ENCODE measurements around the gene UGDH.
"Not testable (repeated sequence)": the region's sequence is repeated elsewhere in the genome, so short reads cannot be mapped to it uniquely, and the experiment has no call there.

UGDH gene

DNA sequence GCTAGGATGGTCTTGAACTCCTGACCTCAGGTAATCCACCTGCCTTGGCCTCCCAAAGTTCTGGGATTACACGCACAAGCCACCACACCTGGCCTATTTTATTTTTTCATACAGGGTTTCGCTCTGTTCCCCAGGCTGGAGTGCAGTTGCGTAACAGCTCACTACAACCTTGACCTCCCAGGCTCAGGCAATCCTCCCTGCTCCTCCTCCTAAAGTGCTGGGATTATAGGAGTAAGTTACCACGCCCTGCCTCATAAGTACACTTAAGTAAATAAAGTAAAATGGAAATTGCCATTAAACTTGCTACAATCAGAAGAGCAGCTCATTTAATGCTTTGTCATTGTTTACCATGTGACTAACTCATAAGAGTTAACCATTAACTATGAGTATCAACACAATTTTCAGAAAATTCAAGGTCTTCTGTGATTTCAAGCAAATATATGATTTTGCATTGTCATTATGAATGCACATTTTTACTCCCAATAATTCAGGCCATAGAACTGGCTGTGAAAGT, 12.3 kb downstream of the UGDH start:
- POLR2A ChIA-PET (ENCODE audit: low non-redundant PET), result no interaction called here
- DNase-seq (ENCODE audit: low spot score), result peak; percentile 31
- CTCF ChIA-PET, result no interaction called here
- no peak for TF ChIP-seq CTCF (conservative IDR thresholded peaks at IDR 0.05; ENCODE audit: low read depth)
- peak overlapping the region; percentile 78 for H3K27ac ChIP-seq

DNA sequence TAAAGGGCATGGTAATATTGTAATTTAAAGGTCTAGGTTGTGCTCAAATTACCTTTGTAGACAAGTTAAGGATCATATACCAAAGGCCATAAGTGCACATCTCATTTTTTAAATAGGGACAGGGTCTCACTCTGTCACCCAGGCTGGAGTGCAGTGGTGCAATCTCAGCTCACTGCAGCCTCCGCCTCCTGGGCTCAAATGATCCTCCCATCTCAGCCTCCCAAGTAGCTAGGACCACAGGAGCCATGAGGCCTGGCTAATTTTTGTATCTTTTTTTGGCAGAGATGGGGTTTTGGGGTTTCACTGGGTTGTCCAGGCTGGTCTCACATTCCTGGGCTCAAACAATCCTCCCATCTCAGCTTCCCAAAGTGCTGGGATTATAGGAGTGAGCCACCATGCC, 13.0 kb downstream of the UGDH start:
- DNase-seq (ENCODE audit: low spot score); CTCF ChIA-PET: not testable (repeated sequence)
- POLR2A ChIA-PET (ENCODE audit: low non-redundant PET), result interaction anchor here (0.6 kb wide), 1 partner anchor 143 kb away, joined by 3 read pairs; no protein-coding TSS in a partner anchor
- peak overlapping the region; percentile 78 for H3K27ac ChIP-seq

- CTCF ChIA-PET, result interaction anchor here (0.5 to 0.7 kb wide), 2 partner anchors 13 to 42 kb away, joined by 3 to 4 read pairs; no protein-coding TSS in a partner anchor
- POLR2A ChIA-PET (ENCODE audit: low non-redundant PET), result no interaction called here
- TF ChIP-seq CTCF (conservative IDR thresholded peaks at IDR 0.05; ENCODE audit: low read depth), result no peak
- H3K27ac ChIP-seq, result no peak overlapping the region
- no peak for DNase-seq (ENCODE audit: low spot score)
Measured at GRCh38 chr4:39510348-39510929, 16.8 kb downstream of the UGDH start.

- CTCF ChIA-PET, result interaction anchor here (0.6 kb wide), 1 partner anchor 20 kb away, joined by 3 read pairs; no protein-coding TSS in a partner anchor
- DNase-seq (ENCODE audit: low spot score), result no peak
- no peak overlapping the region for H3K27ac ChIP-seq
- no peak for TF ChIP-seq CTCF (conservative IDR thresholded peaks at IDR 0.05; ENCODE audit: low read depth)
- POLR2A ChIA-PET (ENCODE audit: low non-redundant PET), result no interaction called here
Measured at GRCh38 chr4:39505581-39505980, 21.7 kb downstream of the UGDH start.

GRCh38 chr4:39504538-39504937, 22.7 kb downstream of the UGDH start:
- H3K27ac ChIP-seq, result no peak overlapping the region
- TF ChIP-seq CTCF (conservative IDR thresholded peaks at IDR 0.05; ENCODE audit: low read depth), result no peak
- no peak for DNase-seq (ENCODE audit: low spot score)
- CTCF ChIA-PET, result no interaction called here
- POLR2A ChIA-PET (ENCODE audit: low non-redundant PET), result no interaction called here

DNA sequence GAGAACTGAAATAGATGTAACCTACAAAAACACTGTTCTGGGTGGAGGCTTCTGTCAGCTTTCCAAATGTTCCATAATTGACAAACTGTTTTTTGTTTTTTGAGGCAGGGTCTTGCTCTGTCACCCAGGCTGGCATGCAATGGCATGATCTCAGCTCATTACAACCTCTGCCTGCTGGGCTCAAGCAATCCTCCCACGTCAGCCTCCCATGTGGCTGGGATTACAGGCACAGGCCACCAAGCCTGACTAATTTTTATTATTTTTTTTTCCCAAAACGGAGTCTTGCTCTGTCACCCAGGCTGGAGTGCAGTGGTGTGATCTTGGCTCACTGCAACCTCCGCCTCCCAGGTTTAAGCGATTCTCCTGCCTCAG, 24.6 kb downstream of the UGDH start:
- POLR2A ChIA-PET (ENCODE audit: low non-redundant PET); H3K27ac ChIP-seq; DNase-seq (ENCODE audit: low spot score): not testable (repeated sequence)
- CTCF ChIA-PET, result interaction anchor here (0.6 kb wide), 1 partner anchor 60 kb away, joined by 3 read pairs; no protein-coding TSS in a partner anchor

DNA sequence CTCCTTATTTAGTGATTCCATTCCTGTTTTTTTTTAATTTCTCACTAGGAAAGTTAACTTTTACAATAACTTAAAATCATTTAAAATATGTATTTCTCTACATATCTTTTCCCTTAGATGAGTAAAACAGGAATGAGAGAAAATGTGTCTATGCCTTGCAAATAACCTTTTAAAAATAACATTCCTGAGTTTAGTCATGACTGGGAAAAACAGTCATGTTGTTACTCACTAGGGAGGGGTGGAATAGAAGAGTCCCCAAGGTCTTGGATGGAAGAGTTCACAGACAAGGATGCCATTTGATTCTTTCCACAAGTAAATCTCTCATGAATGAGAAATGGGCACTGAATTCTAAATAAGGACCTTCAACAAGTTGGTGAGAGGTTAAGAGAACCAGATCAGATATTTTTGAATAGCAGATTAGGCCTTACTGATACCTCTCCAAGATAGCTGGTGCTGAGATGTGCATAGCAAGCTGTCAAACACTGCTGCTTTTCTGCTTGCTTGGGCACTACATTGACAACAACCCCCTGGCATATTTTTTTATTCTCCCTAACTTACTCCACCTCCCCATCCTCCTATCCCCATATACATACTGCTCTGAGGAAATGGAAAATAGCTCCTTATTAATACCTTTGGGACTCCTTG, 25.1 kb downstream of the UGDH start:
- TF ChIP-seq CTCF (conservative IDR thresholded peaks at IDR 0.05; ENCODE audit: low read depth), result no peak
- ChIA-PET CTCF (no interaction called here), POLR2A (ENCODE audit: low non-redundant PET) (no interaction called here)
- H3K27ac ChIP-seq, result no peak overlapping the region
- DNase-seq (ENCODE audit: low spot score), result peak; percentile 19
